Stimulated activated naive CD8-positive, alpha-beta T cell treated with anti-CD3 and anti-CD28 coated beads, Interleukin-15, amount 100 ng/mL, for 72 hours (primary cell): ENCODE results near the gene INPP4A.

Source experiments
- ATAC-seq: fragments of 150-1000 bp; cut with Tn5 transposase; 2 replicates; pipeline ENCODE4 v1.10.0; 2021; ENCODE audit warnings: mild to moderate bottlenecking, moderate library complexity
- DNase-seq, 2 donors: peaks; one replicate each; pipeline ENCODE4 v3.0.0; 2021 to 2022
- H3K27ac Mint-ChIP-seq, 2 donors: one replicate each; pipeline ENCODE4 v1.8.0; 2022; ENCODE audit warnings: mild to moderate bottlenecking in 2 of 2, mixed read lengths in 2 of 2, moderate library complexity in 2 of 2
- H3K27me3 Mint-ChIP-seq: one replicate; pipeline ENCODE4 v1.8.0; 2022; ENCODE audit warnings: mixed read lengths
- H3K4me1 Mint-ChIP-seq: one replicate; pipeline ENCODE4 v1.8.0; 2022; ENCODE audit warnings: mild to moderate bottlenecking, mixed read lengths
- H3K4me3 Mint-ChIP-seq, 2 donors: one replicate each; pipeline ENCODE4 v1.8.0; 2022; ENCODE audit warnings: mild to moderate bottlenecking in 2 of 2, mixed read lengths in 2 of 2, moderate library complexity in 1 of 2
- H3K9me3 Mint-ChIP-seq, 2 donors: one replicate each; pipeline ENCODE4 v1.8.0; 2022; ENCODE audit warnings: mixed read lengths in 2 of 2

The INPP4A gene

DNA sequence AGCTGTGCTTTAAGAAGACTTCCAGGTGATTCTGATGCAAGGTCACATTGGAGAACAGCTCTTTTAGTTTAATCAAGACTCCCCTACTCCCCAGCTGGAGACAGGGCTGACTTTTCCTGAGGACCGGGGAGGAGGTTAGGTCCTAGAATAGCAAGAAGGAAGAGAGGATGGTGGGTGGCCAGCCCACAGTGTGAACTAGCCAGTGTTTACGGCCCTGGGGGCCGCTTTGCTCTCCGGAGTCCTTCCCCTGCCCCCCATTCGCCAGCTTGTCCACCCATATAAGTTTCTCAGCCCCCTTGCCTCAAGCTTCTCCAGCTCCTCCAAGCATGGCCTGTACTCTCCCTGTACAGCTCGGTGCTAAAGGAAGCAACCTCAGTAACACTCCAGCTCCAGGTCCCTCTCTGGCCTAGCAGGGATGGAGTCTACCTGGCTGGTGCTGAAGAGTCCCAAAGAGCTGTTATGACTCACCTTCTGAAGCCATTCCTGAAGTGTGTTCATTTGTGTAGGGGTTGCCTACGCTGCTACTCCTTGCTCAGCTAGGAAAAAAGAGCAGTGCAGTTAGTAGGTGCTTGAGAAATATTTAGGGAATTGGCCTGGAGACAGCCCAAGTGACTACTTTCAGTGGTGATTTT is 7.9 kb downstream of the INPP4A start:
- no peaks in the 10 kb centered on the region for H3K9me3 Mint-ChIP-seq
- H3K27ac Mint-ChIP-seq, result no peak overlapping the region

DNA sequence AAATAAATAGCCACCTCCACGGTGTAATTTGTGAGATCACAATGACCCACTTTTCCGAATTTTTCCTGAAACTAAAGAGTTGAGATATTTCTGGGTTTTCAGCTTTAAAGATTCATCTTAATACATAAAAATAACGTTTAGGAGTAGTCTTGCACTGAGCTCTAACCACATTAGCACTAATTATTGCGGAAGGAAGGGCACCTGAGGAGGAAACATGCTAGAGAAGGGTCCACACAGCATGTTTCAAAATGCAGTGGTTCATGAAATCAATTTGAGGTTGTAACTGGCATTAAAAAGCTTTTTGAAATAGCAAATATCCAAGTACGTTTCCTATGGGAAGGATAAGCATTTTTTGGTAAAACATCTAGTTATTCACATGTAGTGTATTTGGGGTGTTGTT is 8.4 kb downstream of the INPP4A start:
- DNase-seq (no peak), ATAC-seq (no peak)
- no peaks in the 10 kb centered on the region for H3K27me3 Mint-ChIP-seq
- no peak overlapping the region for H3K27ac Mint-ChIP-seq
- peaks cover 100% of the 10 kb centered on the region for H3K4me1 Mint-ChIP-seq
- H3K4me3 Mint-ChIP-seq, result peak overlapping the region in 1 of 2 donors; percentile 84
- H3K9me3 Mint-ChIP-seq, result no peaks in the 10 kb centered on the region

More for the DNA sequence above, 7.9 kb downstream of the INPP4A start:
- ATAC-seq, result no peak
- no peak for DNase-seq
- H3K4me3 Mint-ChIP-seq, result no peak overlapping the region
- H3K4me1 Mint-ChIP-seq, result peaks cover 100% of the 10 kb centered on the region
- no peaks in the 10 kb centered on the region for H3K27me3 Mint-ChIP-seq

DNA sequence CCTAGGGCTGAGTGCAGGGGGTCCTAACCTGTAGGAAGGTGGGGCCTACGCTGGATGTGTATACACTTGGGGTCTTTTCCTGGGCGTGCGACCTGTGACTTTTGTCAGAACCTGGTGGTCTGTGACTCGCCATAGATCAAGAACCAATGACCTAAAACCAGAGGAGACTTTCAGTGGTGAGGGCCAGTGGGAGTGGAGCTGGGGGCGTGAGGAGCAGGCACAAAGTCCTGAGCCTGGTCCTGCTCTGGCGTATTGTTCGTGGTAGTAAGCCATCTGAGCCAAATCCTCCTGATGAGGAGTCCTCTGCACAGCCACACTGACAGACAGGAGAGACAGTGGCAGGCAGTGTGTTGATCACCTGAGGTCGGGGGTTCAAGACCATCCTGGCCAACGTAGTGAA is 8.9 kb downstream of the INPP4A start:
- Mint-ChIP-seq H3K4me3 (peak overlapping the region; percentile 41 to 84), H3K9me3 (no peaks in the 10 kb centered on the region), H3K4me1 (peaks cover 100% of the 10 kb centered on the region), H3K27me3 (no peaks in the 10 kb centered on the region), H3K27ac (peak overlapping the region; percentile 71 to 86)
- ATAC-seq (no peak), DNase-seq (no peak)

DNA sequence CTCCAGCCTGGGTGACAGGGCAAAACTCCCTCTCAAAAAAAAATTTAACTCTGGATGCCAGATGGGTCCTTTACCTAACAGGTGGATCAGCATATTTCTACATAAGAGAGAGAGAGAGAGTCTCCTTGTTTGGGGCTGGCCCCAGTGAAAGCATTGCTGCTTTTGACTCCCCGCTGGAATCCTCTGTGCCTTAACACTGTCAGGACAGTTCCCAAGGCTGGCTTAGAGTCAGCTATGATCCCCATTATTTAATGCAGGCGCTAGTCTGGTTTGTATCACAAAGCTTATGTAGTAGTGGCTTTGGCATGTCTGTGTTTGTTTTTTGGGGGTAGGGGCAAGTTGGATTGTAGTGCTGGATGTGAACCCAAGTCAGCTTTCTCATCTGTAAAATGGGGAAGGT is 9.4 kb downstream of the INPP4A start:
- peak overlapping the region; percentile 79 to 84 for H3K4me3 Mint-ChIP-seq
- no peak for DNase-seq
- peak overlapping the region in 1 of 2 donors; percentile 9 for H3K27ac Mint-ChIP-seq
- peaks cover 100% of the 10 kb centered on the region for H3K4me1 Mint-ChIP-seq
- no peak for ATAC-seq
- H3K9me3 Mint-ChIP-seq, result no peaks in the 10 kb centered on the region
- H3K27me3 Mint-ChIP-seq, result no peaks in the 10 kb centered on the region

DNA sequence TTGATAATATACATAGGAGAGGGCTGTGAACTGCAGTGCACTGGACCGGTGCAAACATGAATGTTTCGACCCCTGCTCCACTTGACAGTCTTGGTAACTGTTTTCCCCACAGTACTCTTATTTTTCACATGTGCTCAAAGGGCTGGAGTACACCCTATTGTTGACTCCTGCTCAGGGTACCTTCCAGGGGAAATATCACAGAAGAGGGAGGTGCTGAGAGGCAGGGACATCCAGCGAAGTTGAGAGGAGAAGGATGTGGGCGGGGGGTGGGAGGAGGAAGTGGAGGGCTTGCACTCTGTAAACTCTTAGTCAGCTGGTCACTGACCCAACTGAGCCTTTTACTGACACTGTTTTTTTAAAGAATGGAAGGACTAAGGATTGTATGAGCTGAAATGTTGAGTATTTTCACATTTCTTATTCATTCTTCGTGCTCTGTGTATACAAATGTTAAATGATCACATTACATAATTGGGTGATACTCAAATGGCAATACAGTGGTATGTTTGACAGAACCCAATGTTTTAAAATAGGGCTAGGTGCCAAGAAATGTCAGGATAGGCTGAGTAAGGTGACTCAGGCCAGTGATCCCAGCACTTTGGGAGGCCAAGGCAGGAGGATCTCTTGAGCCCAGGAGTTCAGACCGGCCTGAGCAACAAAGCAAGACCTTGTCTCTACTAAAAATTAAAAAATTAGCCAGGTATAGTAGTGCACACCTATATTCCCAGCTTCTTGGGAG is 10.0 kb downstream of the INPP4A start:
- Mint-ChIP-seq H3K4me1 (peaks cover 100% of the 10 kb centered on the region), H3K27ac (peak overlapping the region; percentile 68 to 96), H3K9me3 (no peaks in the 10 kb centered on the region), H3K4me3 (peak overlapping the region; percentile 79 to 84), H3K27me3 (no peaks in the 10 kb centered on the region)
- DNase-seq (no peak), ATAC-seq (peak; percentile 54)

DNA sequence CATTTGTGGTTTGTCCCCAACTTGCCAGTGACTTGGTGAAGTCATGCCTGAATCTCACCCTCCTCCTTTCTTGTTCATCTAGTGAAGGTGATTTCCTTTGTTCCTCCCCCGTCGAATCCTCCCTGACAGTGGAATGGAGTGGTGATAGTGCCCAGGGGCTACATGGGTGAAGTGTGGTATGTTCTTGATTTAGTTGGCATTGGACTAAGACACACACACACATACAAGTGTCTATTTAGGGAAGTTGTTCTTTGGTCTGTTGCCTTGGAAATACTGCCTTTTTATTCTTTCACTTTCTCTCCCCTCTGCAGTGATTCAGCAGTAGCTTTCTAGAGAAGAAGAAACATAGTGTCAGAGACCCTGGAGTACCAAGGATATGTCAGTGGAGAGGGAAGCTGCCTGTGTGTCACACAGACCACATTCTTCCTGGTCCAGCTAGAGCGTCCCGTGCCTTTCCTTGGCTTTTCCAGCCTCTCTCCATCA is 10.9 kb downstream of the INPP4A start:
- peak; percentile 54 for ATAC-seq
- no peaks in the 10 kb centered on the region for H3K9me3 Mint-ChIP-seq
- DNase-seq, result no peak
- peaks cover 100% of the 10 kb centered on the region for H3K4me1 Mint-ChIP-seq
- no peaks in the 10 kb centered on the region for H3K27me3 Mint-ChIP-seq
- peak overlapping the region; percentile 68 to 96 for H3K27ac Mint-ChIP-seq
- peak overlapping the region; percentile 79 to 84 for H3K4me3 Mint-ChIP-seq

GRCh38 chr2:98457045-98457696 is 12.5 kb downstream of the INPP4A start:
- ATAC-seq (no peak), DNase-seq (no peak)
- peaks cover 100% of the 10 kb centered on the region for H3K4me1 Mint-ChIP-seq
- peak overlapping the region in 1 of 2 donors; percentile 51 for H3K27ac Mint-ChIP-seq
- no peaks in the 10 kb centered on the region for H3K9me3 Mint-ChIP-seq
- H3K4me3 Mint-ChIP-seq, result no peak overlapping the region
- no peaks in the 10 kb centered on the region for H3K27me3 Mint-ChIP-seq

GRCh38 chr2:98458207-98458606 is 13.5 kb downstream of the INPP4A start:
- no peak overlapping the region for H3K27ac Mint-ChIP-seq
- peaks cover 96% of the 10 kb centered on the region for H3K4me1 Mint-ChIP-seq
- ATAC-seq (peak; percentile 55), DNase-seq (peak in 1 of 2 donors; percentile 36)
- no peaks in the 10 kb centered on the region for H3K9me3 Mint-ChIP-seq
- no peaks in the 10 kb centered on the region for H3K27me3 Mint-ChIP-seq
- H3K4me3 Mint-ChIP-seq, result peak overlapping the region; percentile 33 to 57

GRCh38 chr2:98458667-98459380 is 14.2 kb downstream of the INPP4A start:
- Mint-ChIP-seq H3K4me3 (peak overlapping the region; percentile 33 to 57), H3K27ac (no peak overlapping the region), H3K27me3 (no peaks in the 10 kb centered on the region), H3K4me1 (peaks cover 96% of the 10 kb centered on the region), H3K9me3 (no peaks in the 10 kb centered on the region)
- ATAC-seq (no peak), DNase-seq (no peak)

DNA sequence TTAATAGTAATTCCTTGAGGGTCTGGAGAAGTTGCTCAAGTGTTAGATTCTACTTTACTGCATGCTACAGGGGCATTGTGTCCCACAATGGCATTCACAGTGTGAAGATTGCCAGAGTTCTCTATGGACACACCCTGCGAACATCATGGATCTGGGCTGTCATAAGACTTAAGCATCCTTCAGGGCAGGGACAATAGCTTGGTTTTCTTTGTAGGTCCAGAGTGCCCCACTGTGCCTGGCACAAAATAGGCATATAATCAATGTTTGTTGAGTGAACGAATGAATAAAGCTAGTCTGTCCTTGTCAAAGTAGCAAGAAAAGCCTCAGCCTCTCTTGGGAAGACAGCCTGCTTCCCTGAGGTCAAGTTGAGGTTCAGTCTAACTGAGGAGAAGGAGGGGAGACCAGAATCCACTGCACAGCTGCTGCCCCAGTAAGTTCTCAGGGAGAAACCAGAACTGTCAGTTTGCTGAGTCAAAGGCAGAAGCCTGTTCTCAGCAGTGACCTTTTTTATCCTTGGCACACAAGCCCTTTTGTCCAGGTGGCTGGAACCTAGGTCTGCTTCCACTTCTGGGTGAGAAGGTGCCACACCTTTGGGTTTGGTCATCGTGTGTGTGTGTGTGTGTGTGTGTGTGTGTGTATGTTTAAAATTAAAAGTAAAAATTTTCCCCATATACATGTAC is 15.0 kb downstream of the INPP4A start:
- Mint-ChIP-seq H3K27me3 (no peaks in the 10 kb centered on the region), H3K4me3 (peak overlapping the region; percentile 70 to 73), H3K27ac (peak overlapping the region in 1 of 2 donors; percentile 63), H3K4me1 (peaks cover 96% of the 10 kb centered on the region), H3K9me3 (no peaks in the 10 kb centered on the region)
- ATAC-seq (no peak), DNase-seq (no peak)

GRCh38 chr2:98460573-98461497 is 16.2 kb downstream of the INPP4A start:
- H3K27ac Mint-ChIP-seq, result peak overlapping the region; percentile 10 to 89
- no peaks in the 10 kb centered on the region for H3K9me3 Mint-ChIP-seq
- H3K4me1 Mint-ChIP-seq, result peaks cover 96% of the 10 kb centered on the region
- peak overlapping the region; percentile 70 to 73 for H3K4me3 Mint-ChIP-seq
- peak; percentile 69 to 80 for DNase-seq
- peak; percentile 88 for ATAC-seq
- no peaks in the 10 kb centered on the region for H3K27me3 Mint-ChIP-seq

DNA sequence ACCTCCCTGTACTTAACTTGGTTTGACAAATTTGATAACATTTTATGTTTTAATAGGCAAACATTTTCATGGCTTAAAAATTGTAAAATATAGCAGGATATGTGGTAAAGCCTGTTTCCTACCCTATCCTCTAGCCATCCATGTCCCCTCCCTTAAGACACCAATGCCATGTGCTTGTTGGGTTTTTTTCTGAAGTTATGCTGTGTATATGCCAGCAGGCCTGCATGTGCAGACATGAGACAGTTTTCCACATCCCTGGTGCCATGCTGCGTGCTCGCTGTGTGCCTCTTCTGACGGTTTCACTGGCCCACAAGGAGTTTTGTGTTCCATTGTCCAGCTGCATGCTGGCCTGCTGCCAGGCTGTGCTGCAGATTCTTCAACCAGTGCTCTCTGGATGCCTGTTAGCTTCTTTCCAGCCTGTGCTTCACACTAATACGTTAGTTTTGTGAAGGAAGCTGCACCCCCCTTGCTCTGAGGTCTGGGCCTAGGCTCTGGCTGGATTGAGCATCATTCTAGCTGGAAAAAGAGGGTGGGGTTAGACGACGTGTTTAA is 16.9 kb downstream of the INPP4A start:
- peak overlapping the region; percentile 70 to 73 for H3K4me3 Mint-ChIP-seq
- H3K9me3 Mint-ChIP-seq, result no peaks in the 10 kb centered on the region
- DNase-seq (no peak), ATAC-seq (no peak)
- H3K4me1 Mint-ChIP-seq, result peaks cover 96% of the 10 kb centered on the region
- H3K27me3 Mint-ChIP-seq, result no peaks in the 10 kb centered on the region
- no peak overlapping the region for H3K27ac Mint-ChIP-seq

GRCh38 chr2:98463081-98463481 is 18.4 kb downstream of the INPP4A start:
- H3K27ac Mint-ChIP-seq, result peak overlapping the region; percentile 58 to 89
- H3K27me3 Mint-ChIP-seq, result no peaks in the 10 kb centered on the region
- ATAC-seq, result no peak

DNA sequence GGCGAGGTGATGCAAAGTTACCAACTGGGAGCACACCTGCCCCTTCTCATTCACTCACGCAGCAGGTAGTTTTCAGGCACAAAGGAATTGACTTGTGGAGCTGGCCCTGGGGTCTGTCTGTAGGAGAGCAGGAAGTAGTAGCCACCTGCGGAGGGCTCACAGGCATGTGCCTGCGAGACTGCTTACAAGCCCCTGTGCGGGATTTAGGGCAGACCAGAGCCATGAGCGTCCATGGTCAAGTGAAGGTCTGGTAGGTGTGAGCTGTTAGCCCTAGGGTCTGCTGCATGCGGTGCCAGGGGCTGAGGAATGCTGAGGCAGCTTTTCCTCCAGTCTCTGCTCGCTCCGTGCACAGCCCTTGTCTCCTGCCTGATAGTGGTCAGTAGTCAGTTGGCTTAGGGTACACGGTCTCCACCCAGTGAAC is 18.9 kb downstream of the INPP4A start:
- DNase-seq (no peak), ATAC-seq (no peak)

More at GRCh38 chr2:98463081-98463481, 18.4 kb downstream of the INPP4A start:
- H3K4me3 Mint-ChIP-seq, result peak overlapping the region; percentile 70 to 78
- no peaks in the 10 kb centered on the region for H3K9me3 Mint-ChIP-seq
- H3K4me1 Mint-ChIP-seq, result peaks cover 92% of the 10 kb centered on the region
- DNase-seq, result peak in 1 of 2 donors; percentile 36

More for the DNA sequence above, 18.9 kb downstream of the INPP4A start:
- no peaks in the 10 kb centered on the region for H3K9me3 Mint-ChIP-seq
- no peaks in the 10 kb centered on the region for H3K27me3 Mint-ChIP-seq
- peak overlapping the region; percentile 87 to 89 for H3K27ac Mint-ChIP-seq
- H3K4me3 Mint-ChIP-seq, result peak overlapping the region; percentile 70 to 78
- peaks cover 92% of the 10 kb centered on the region for H3K4me1 Mint-ChIP-seq
